Fibroblast of peridontal ligament (primary cell): ENCODE data around the gene RAB36.
A peak's percentile ranks its signal among the peaks of the same experiment; 100 is the strongest.

Experiments
- DNase-seq: peaks from one replicate; pipeline ENCODE4 v3.0.0-alpha.2; 2010; ENCODE audit errors: extremely low read depth

The RAB36 gene

GRCh38 chr22:23137905-23138561 is 7.2 kb upstream of the RAB36 start:
- DNase-seq, result peak; percentile 16

GRCh38 chr22:23138584-23139435 is 6.5 kb upstream of the RAB36 start:
- no peak for DNase-seq

GRCh38 chr22:23140385-23140784 is 4.9 kb upstream of the RAB36 start:
- DNase-seq, result no peak

GRCh38 chr22:23142546-23143105 is 2.7 kb upstream of the RAB36 start:
- DNase-seq, result no peak

- DNase-seq, result no peak
Observed at GRCh38 chr22:23143119-23143518, 2.2 kb upstream of the RAB36 start.

- no peak for DNase-seq
Observed at GRCh38 chr22:23144432-23144831, 845 bp upstream of the RAB36 start.

- DNase-seq, result no peak
Observed at GRCh38 chr22:23145878-23146470, 697 bp downstream of the RAB36 start.

GRCh38 chr22:23146478-23147205 is 1.4 kb downstream of the RAB36 start:
- DNase-seq, result no peak

GRCh38 chr22:23147617-23148387 is 2.5 kb downstream of the RAB36 start:
- peak; percentile 52 for DNase-seq

- no peak for DNase-seq
Observed at GRCh38 chr22:23149743-23150238, 4.5 kb downstream of the RAB36 start.

GRCh38 chr22:23150762-23151161 is 5.5 kb downstream of the RAB36 start:
- DNase-seq, result no peak

- DNase-seq, result no peak
Observed at GRCh38 chr22:23151827-23152226, 6.5 kb downstream of the RAB36 start.

GRCh38 chr22:23152238-23153114 is 7.2 kb downstream of the RAB36 start:
- no peak for DNase-seq

- DNase-seq, result no peak
Observed at GRCh38 chr22:23153994-23154393, 8.7 kb downstream of the RAB36 start.

GRCh38 chr22:23154461-23154860 is 9.2 kb downstream of the RAB36 start:
- no peak for DNase-seq

- no peak for DNase-seq
Observed at GRCh38 chr22:23155143-23155542, 9.9 kb downstream of the RAB36 start.

- no peak for DNase-seq
Observed at GRCh38 chr22:23155831-23156230, 10.6 kb downstream of the RAB36 start.

- DNase-seq, result no peak
Observed at GRCh38 chr22:23156286-23156685, 11.0 kb downstream of the RAB36 start.

- no peak for DNase-seq
Observed at GRCh38 chr22:23157560-23158515, 12.6 kb downstream of the RAB36 start.
